ENCODE results near the gene FBXO40. TPM values are rescaled to one million over a fixed set of nuclear protein-coding genes. Genes with fewer than 3 reads are reported as not detected.

The FBXO40 gene
- total and polyA plus RNA-seq, 4 donors: 0.05 to 0.08 TPM; not detected in 2

GRCh38 chr3:121552379-121552778, 40.8 kb upstream of the FBXO40 start:
- 58% methylated on average over 4 of the region's 4 CpGs for WGBS
- H3K36me3 ChIP-seq (ENCODE audit: control insufficient read depth in 4 of 4, insufficient read depth in 3 of 4, low read depth in 1 of 4, low read length in 3 of 4): no peaks in the 10 kb centered on the region
- no peak for DNase-seq (ENCODE audit: low spot score)
- peak overlapping the region in 2 of 3 donors; percentile 23 to 32 for H3K4me3 ChIP-seq (ENCODE audit: low read depth in 1 of 3, low read length in 3 of 3)
- no peak overlapping the region for H3K27ac ChIP-seq (ENCODE audit: low read depth in 1 of 2, low read length in 2 of 2)
- H3K9ac ChIP-seq (ENCODE audit: low read depth in 1 of 2, low read length in 2 of 2): no peak overlapping the region
- H3K4me1 ChIP-seq (ENCODE audit: control insufficient read depth in 4 of 4, insufficient read depth in 4 of 4, low read length in 3 of 4): no peaks in the 10 kb centered on the region
- TF ChIP-seq JUND (IDR thresholded peaks at IDR 0.05) (no peak), NR2F2 (IDR thresholded peaks at IDR 0.05) (no peak), GABPA (IDR thresholded peaks at IDR 0.05 in 1 of 2, conservative IDR thresholded peaks at IDR 0.05 in 1 of 2) (no peak), RAD21 (IDR thresholded peaks at IDR 0.05) (no peak), ATF3 (IDR thresholded peaks at IDR 0.05) (no peak), MAX (IDR thresholded peaks at IDR 0.05) (no peak), ZBTB33 (IDR thresholded peaks at IDR 0.05) (no peak), CTCF (IDR thresholded peaks at IDR 0.05; ENCODE audit: low read depth, low read length, missing input control) (no peak), REST (IDR thresholded peaks at IDR 0.05) (no peak), HNF4G (IDR thresholded peaks at IDR 0.05) (no peak), RXRA (IDR thresholded peaks at IDR 0.05) (no peak), FOXA1 (IDR thresholded peaks at IDR 0.05) (no peak), SP1 (IDR thresholded peaks at IDR 0.05) (no peak), FOXA2 (IDR thresholded peaks at IDR 0.05) (no peak), HNF4A (conservative IDR thresholded peaks at IDR 0.05) (no peak)
- H3K27me3 ChIP-seq (ENCODE audit: control insufficient read depth in 4 of 4, insufficient read depth in 4 of 4, low read length in 3 of 4): no peaks in the 10 kb centered on the region
- H3K9me3 ChIP-seq (ENCODE audit: control insufficient read depth in 4 of 4, low read length in 3 of 4): no peaks in the 10 kb centered on the region

- 88% methylated on average over 3 of the region's 3 CpGs for WGBS
- H3K9me3 ChIP-seq (ENCODE audit: control insufficient read depth in 4 of 4, low read length in 3 of 4): no peaks in the 10 kb centered on the region
- no peak overlapping the region for H3K27ac ChIP-seq (ENCODE audit: low read depth in 1 of 2, low read length in 2 of 2)
- no peaks in the 10 kb centered on the region for H3K4me1 ChIP-seq (ENCODE audit: control insufficient read depth in 4 of 4, insufficient read depth in 4 of 4, low read length in 3 of 4)
- no peaks in the 10 kb centered on the region for H3K27me3 ChIP-seq (ENCODE audit: control insufficient read depth in 4 of 4, insufficient read depth in 4 of 4, low read length in 3 of 4)
- no peak overlapping the region for H3K9ac ChIP-seq (ENCODE audit: low read depth in 1 of 2, low read length in 2 of 2)
- no peak overlapping the region for H3K4me3 ChIP-seq (ENCODE audit: low read depth in 1 of 3, low read length in 3 of 3)
- DNase-seq (ENCODE audit: low spot score): no peak
- no peaks in the 10 kb centered on the region for H3K36me3 ChIP-seq (ENCODE audit: control insufficient read depth in 4 of 4, insufficient read depth in 3 of 4, low read depth in 1 of 4, low read length in 3 of 4)
- TF ChIP-seq MAX (IDR thresholded peaks at IDR 0.05): no peak
- no peak for TF ChIP-seq NR2F2 (IDR thresholded peaks at IDR 0.05)
- no peak for TF ChIP-seq TAF1 (conservative IDR thresholded peaks at IDR 0.05)
- TF ChIP-seq REST (IDR thresholded peaks at IDR 0.05): no peak
- no peak for TF ChIP-seq FOXA1 (IDR thresholded peaks at IDR 0.05)
- TF ChIP-seq RAD21 (IDR thresholded peaks at IDR 0.05): no peak
- TF ChIP-seq YY1 (IDR thresholded peaks at IDR 0.05): no peak
- TF ChIP-seq GABPA (IDR thresholded peaks at IDR 0.05 in 1 of 2, conservative IDR thresholded peaks at IDR 0.05 in 1 of 2): no peak
- TF ChIP-seq RXRA (IDR thresholded peaks at IDR 0.05): no peak
- no peak for TF ChIP-seq JUND (IDR thresholded peaks at IDR 0.05)
- no peak for TF ChIP-seq ATF3 (IDR thresholded peaks at IDR 0.05)
- no peak for TF ChIP-seq SP1 (IDR thresholded peaks at IDR 0.05)
- TF ChIP-seq HNF4A (conservative IDR thresholded peaks at IDR 0.05): no peak
These were observed 40.4 kb upstream of the FBXO40 start for GRCh38 chr3:121552797-121553196.
